ENCODE measurements around the gene QSOX1. TPM values are rescaled to one million over a fixed set of nuclear protein-coding genes. Genes with fewer than 3 reads are reported as not detected.

The QSOX1 gene
- total and polyA plus RNA-seq, 2 experiments from 2014 or later = 225 to 257 TPM

DNA sequence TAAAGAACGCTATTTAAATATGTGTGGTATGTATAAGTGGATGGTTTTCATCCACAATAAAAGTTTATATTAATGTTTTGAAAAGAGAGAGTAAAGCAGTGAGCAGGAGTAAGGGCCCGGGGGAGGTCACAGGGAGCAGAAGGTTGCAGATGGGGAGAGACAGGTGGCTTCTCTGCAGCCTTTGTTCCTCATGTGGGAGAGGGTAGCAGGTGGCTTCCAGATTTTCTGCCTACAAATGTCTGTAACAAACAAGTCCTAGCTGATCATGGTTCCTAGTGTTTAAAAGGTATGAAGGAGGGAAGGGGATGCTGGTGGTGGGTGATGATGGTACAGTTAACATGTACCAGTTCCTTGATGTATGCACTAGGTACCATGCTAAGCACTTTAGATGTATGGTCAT lies 18.8 kb downstream of the QSOX1 start:
- H3K4me1 ChIP-seq (ENCODE audit: insufficient read depth) = peaks cover 9% of the 10 kb centered on the region
- no peaks in the 10 kb centered on the region for H3K79me2 ChIP-seq
- 89% methylated on average over 2 of the region's 2 CpGs for WGBS (ENCODE audit: low lambda C conversion rate, missing lambda C conversion rate)
- TF ChIP-seq CTCF (IDR thresholded peaks at IDR 0.05; ENCODE audit: poor library complexity) (no peak), EZH2phosphoT487 (IDR thresholded peaks at IDR 0.05; ENCODE audit: low read depth, severe bottlenecking, unreplicated experiment) (no peak), EZH2 (IDR thresholded peaks at IDR 0.05; ENCODE audit: borderline replicate concordance) (no peak)
- H3K4me3 ChIP-seq = no peak overlapping the region
- no peaks in the 10 kb centered on the region for H3K27me3 ChIP-seq
- no peaks in the 10 kb centered on the region for H3K9me2 ChIP-seq (replicated peaks; ENCODE audit: insufficient read depth)
- DNase-seq (ENCODE audit: low spot score) = no peak
- H3K9me3 ChIP-seq (ENCODE audit: low read depth) = no peaks in the 10 kb centered on the region
- H3K27ac ChIP-seq = no peak overlapping the region
- no peaks in the 10 kb centered on the region for H4K20me1 ChIP-seq (ENCODE audit: insufficient read depth, poor library complexity, severe bottlenecking)
- no peak overlapping the region for H2AFZ ChIP-seq
- H3K36me3 ChIP-seq (replicated peaks; ENCODE audit: insufficient read depth, low read depth) = no peaks in the 10 kb centered on the region
- H3K4me2 ChIP-seq = no peak overlapping the region

- TF ChIP-seq EZH2 (IDR thresholded peaks at IDR 0.05; ENCODE audit: borderline replicate concordance) = no peak
- no peak for TF ChIP-seq EZH2phosphoT487 (IDR thresholded peaks at IDR 0.05; ENCODE audit: low read depth, severe bottlenecking, unreplicated experiment)
- no peak for TF ChIP-seq CTCF (IDR thresholded peaks at IDR 0.05; ENCODE audit: poor library complexity)
- Histone ChIP-seq H3K79me2 (no peaks in the 10 kb centered on the region), H3K4me1 (ENCODE audit: insufficient read depth) (peaks cover 6% of the 10 kb centered on the region), H3K9me3 (ENCODE audit: low read depth) (no peaks in the 10 kb centered on the region), H2AFZ (no peak overlapping the region), H3K4me3 (no peak overlapping the region), H3K4me2 (no peak overlapping the region), H4K20me1 (ENCODE audit: insufficient read depth, poor library complexity, severe bottlenecking) (no peaks in the 10 kb centered on the region), H3K27me3 (no peaks in the 10 kb centered on the region), H3K36me3 (replicated peaks; ENCODE audit: insufficient read depth, low read depth) (no peaks in the 10 kb centered on the region), H3K9me2 (replicated peaks; ENCODE audit: insufficient read depth) (no peaks in the 10 kb centered on the region), H3K27ac (no peak overlapping the region)
- DNase-seq (ENCODE audit: low spot score) = no peak
- WGBS (ENCODE audit: low lambda C conversion rate, missing lambda C conversion rate) = 90% methylated on average over 8 of the region's 8 CpGs
Measured at GRCh38 chr1:180173952-180174351, 19.3 kb downstream of the QSOX1 start.

DNA sequence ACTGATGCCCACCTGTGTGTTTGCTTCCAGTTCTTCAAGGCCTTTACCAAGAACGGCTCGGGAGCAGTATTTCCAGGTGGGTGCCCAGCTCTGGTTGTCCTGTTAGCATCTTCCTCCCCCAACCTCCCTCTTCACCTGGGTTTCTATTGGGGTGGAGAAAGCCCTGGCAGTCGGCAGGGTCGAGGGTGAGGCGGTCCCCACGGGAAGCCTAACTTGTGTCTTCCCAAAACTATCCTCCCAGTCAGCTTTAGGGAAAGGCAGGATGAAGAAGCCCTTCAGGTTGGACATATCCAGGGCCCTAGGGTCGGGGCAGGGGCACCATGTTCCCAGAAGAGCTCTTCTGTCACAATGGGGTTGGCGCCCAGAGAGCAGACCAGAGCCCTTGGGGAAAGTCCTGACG lies 20.6 kb downstream of the QSOX1 start:
- no peaks in the 10 kb centered on the region for H3K4me1 ChIP-seq (ENCODE audit: insufficient read depth)
- no peak overlapping the region for H2AFZ ChIP-seq
- H3K27me3 ChIP-seq = no peaks in the 10 kb centered on the region
- no peaks in the 10 kb centered on the region for H3K9me3 ChIP-seq (ENCODE audit: low read depth)
- H3K9me2 ChIP-seq (replicated peaks; ENCODE audit: insufficient read depth) = no peaks in the 10 kb centered on the region
- H3K4me3 ChIP-seq = no peak overlapping the region
- no peak for DNase-seq (ENCODE audit: low spot score)
- TF ChIP-seq EZH2 (IDR thresholded peaks at IDR 0.05; ENCODE audit: borderline replicate concordance) (no peak), CTCF (IDR thresholded peaks at IDR 0.05; ENCODE audit: poor library complexity) (no peak), EZH2phosphoT487 (IDR thresholded peaks at IDR 0.05; ENCODE audit: low read depth, severe bottlenecking, unreplicated experiment) (no peak)
- no peak overlapping the region for H3K4me2 ChIP-seq
- no peaks in the 10 kb centered on the region for H3K36me3 ChIP-seq (replicated peaks; ENCODE audit: insufficient read depth, low read depth)
- no peaks in the 10 kb centered on the region for H3K79me2 ChIP-seq
- no peaks in the 10 kb centered on the region for H4K20me1 ChIP-seq (ENCODE audit: insufficient read depth, poor library complexity, severe bottlenecking)
- 95% methylated on average over 9 of the region's 9 CpGs for WGBS (ENCODE audit: low lambda C conversion rate, missing lambda C conversion rate)
- no peak overlapping the region for H3K27ac ChIP-seq

- H3K27ac ChIP-seq = no peak overlapping the region
- no peak overlapping the region for H3K4me2 ChIP-seq
- DNase-seq (ENCODE audit: low spot score) = no peak
- H4K20me1 ChIP-seq (ENCODE audit: insufficient read depth, poor library complexity, severe bottlenecking) = no peaks in the 10 kb centered on the region
- H3K36me3 ChIP-seq (replicated peaks; ENCODE audit: insufficient read depth, low read depth) = no peaks in the 10 kb centered on the region
- no peaks in the 10 kb centered on the region for H3K27me3 ChIP-seq
- H3K9me3 ChIP-seq (ENCODE audit: low read depth) = no peaks in the 10 kb centered on the region
- H3K79me2 ChIP-seq = no peaks in the 10 kb centered on the region
- WGBS (ENCODE audit: low lambda C conversion rate, missing lambda C conversion rate) = 94% methylated on average over 9 of the region's 9 CpGs
- H3K4me1 ChIP-seq (ENCODE audit: insufficient read depth) = no peaks in the 10 kb centered on the region
- H3K9me2 ChIP-seq (replicated peaks; ENCODE audit: insufficient read depth) = no peaks in the 10 kb centered on the region
- H3K4me3 ChIP-seq = no peak overlapping the region
- no peak for TF ChIP-seq EZH2phosphoT487 (IDR thresholded peaks at IDR 0.05; ENCODE audit: low read depth, severe bottlenecking, unreplicated experiment)
- TF ChIP-seq CTCF (IDR thresholded peaks at IDR 0.05; ENCODE audit: poor library complexity) = no peak
- no peak for TF ChIP-seq EZH2 (IDR thresholded peaks at IDR 0.05; ENCODE audit: borderline replicate concordance)
- no peak overlapping the region for H2AFZ ChIP-seq
Measured at GRCh38 chr1:180175806-180176205, 21.1 kb downstream of the QSOX1 start.

Measured in hepatocyte (in vitro differentiated cells).